WERI-Rb-1 (cell line): ENCODE results near the gene PRR12.

ENCODE experiments used
- DNase-seq: peaks from one replicate; pipeline ENCODE4 v3.0.0-alpha.2; 2020
- H3K27ac ChIP-seq: fragments of 250-450 bp; sonication (Bioruptor Pico); 2 replicates; pipeline ENCODE4 v1.5.1; 2020; ENCODE audit warnings: mild to moderate bottlenecking, moderate library complexity
- H3K27me3 ChIP-seq: fragments of 250-450 bp; sonication (Bioruptor Pico); 2 replicates; pipeline ENCODE4 v1.5.1; 2021; ENCODE audit warnings: mild to moderate bottlenecking, low read depth, moderate library complexity; ENCODE audit not compliant: insufficient read depth, severe bottlenecking
- H3K36me3 ChIP-seq: fragments of 250-450 bp; sonication (Bioruptor Pico); 2 replicates; pipeline ENCODE4 v1.5.1; 2020; ENCODE audit warnings: mild to moderate bottlenecking, moderate library complexity
- H3K4me3 ChIP-seq: 2 replicates; pipeline ENCODE4 v1.5.1; 2011; ENCODE audit warnings: low read depth, mild to moderate bottlenecking, control low read depth, low read length
- H3K9me3 ChIP-seq: fragments of 250-450 bp; sonication (Bioruptor Pico); 2 replicates; pipeline ENCODE4 v1.5.1; 2021; ENCODE audit warnings: mild to moderate bottlenecking, moderate library complexity; ENCODE audit not compliant: severe bottlenecking
- TF ChIP-seq, protein P1 (sequence below): IDR thresholded peaks from 2 replicates; pipeline ENCODE4 v1.5.1; 2011; ENCODE audit warnings: low read depth, mild to moderate bottlenecking, control low read depth, inconsistent platforms, low read length

Gene PRR12

DNA sequence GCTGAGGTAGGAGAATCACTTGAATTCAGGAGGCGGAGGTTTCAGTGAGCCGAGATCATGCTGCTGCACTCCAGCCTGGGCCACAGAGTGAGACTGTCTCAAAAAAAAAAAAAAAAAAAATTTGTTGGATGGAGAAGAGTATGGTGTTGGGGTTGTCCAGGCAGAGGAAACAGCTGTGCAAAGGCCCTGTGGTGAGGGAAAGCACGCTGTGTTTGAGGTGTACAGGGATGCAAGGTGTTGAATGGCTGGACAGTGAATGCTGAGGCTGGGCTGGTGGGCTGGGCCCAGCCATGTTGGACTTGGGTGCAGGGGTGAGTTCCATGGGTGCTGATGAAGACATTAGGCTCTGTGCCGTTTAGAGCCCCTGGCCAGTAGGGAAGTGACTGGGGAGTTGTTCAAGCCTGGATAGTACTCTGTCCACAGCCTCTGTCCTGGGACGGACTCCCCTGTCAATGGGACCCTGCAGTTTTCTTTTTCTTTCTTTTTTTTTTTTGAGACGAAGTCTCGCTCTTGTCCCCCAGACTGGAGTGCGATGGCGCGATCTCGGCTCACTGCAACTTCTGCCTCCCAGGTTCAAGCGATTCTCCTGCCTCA is 18.6 kb downstream of the PRR12 start:
- Histone ChIP-seq H3K36me3 (peaks cover 70% of the 10 kb centered on the region), H3K27ac (no peak overlapping the region), H3K4me3 (no peak overlapping the region), H3K9me3 (no peaks in the 10 kb centered on the region), H3K27me3 (no peaks in the 10 kb centered on the region)
- no peak for DNase-seq
- TF ChIP-seq, protein P1, sequence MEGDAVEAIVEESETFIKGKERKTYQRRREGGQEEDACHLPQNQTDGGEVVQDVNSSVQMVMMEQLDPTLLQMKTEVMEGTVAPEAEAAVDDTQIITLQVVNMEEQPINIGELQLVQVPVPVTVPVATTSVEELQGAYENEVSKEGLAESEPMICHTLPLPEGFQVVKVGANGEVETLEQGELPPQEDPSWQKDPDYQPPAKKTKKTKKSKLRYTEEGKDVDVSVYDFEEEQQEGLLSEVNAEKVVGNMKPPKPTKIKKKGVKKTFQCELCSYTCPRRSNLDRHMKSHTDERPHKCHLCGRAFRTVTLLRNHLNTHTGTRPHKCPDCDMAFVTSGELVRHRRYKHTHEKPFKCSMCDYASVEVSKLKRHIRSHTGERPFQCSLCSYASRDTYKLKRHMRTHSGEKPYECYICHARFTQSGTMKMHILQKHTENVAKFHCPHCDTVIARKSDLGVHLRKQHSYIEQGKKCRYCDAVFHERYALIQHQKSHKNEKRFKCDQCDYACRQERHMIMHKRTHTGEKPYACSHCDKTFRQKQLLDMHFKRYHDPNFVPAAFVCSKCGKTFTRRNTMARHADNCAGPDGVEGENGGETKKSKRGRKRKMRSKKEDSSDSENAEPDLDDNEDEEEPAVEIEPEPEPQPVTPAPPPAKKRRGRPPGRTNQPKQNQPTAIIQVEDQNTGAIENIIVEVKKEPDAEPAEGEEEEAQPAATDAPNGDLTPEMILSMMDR: no peak

DNA sequence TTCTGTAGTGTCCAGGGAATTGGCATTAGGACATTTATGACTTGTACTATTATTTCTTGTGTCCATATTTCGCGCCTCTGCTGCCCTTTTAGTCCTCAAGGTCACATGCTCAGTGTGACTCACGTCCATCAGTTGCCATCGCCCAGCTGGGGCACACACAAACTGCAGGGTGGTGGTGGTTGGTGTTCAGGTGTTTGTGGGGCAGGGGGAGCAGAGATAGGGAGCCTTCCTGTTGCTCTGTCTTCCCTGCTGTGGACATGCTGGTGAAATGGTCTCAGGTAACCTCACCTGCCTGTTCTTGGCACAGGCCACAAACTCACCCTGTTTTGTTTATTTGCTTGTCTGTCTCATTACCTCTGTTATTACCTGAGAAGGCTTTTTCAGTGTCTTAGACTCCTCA is 22.4 kb downstream of the PRR12 start:
- TF ChIP-seq, protein P1: no peak
- H3K4me3 ChIP-seq: no peak overlapping the region
- no peaks in the 10 kb centered on the region for H3K27me3 ChIP-seq
- DNase-seq: no peak
- H3K27ac ChIP-seq: no peak overlapping the region
- H3K9me3 ChIP-seq: no peaks in the 10 kb centered on the region
- H3K36me3 ChIP-seq: peaks cover 75% of the 10 kb centered on the region

DNA sequence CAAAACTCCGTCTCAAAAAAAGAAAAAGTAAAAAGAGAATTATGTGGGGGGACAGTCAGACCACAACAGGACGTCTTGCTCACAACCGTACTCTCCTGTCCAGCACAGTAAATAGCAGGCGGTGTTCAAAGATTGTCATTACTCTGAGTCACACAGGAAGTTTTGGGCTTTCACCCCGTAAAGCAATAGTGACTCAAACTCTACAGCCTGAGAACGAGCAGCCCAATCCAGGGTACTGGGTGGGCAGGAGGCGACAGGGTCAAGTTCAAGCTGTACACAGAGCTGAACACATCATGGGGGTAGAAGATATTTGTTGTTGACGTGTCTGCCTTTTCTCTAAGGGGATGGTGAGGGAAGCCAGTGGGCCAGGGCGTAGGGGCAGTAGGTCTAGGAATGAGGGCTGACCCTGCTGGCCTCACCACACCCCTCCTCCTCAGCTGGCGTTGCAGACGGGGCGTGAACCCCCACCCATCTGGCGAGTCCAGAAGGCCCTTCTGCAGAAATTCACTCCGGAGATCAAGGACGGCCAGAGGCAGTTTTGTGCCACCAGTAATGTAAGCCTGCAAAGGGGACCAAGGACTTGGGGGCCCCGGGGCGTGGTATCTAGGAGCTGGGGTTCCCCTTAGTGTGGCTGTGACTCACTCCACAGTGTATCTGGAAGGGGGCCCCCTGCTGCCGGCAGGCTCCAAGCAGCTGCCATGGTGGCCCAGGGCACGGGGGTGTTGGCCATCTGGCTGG is 23.3 kb downstream of the PRR12 start:
- Histone ChIP-seq H3K27me3 (no peaks in the 10 kb centered on the region), H3K36me3 (peaks cover 73% of the 10 kb centered on the region), H3K27ac (peak overlapping the region; percentile 2), H3K4me3 (no peak overlapping the region), H3K9me3 (no peaks in the 10 kb centered on the region)
- DNase-seq: no peak
- TF ChIP-seq, protein P1: no peak

DNA sequence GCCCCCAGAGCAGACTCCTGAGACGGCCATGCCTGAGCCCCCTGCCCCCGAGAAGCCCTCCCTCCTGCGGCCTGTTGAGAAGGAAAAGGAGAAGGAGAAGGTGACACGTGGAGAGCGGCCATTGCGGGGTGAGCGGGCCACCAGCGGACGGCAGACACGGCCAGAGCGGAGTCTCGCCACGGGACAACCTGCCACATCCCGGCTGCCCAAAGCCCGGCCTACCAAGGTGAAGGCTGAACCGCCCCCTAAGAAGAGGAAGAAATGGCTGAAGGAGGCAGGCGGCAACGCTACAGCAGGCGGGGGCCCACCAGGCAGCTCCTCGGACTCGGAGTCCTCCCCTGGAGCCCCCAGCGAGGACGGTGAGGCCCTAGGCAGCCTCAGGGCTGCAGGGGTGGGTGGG is 24.9 kb downstream of the PRR12 start:
- no peaks in the 10 kb centered on the region for H3K27me3 ChIP-seq
- no peak overlapping the region for H3K4me3 ChIP-seq
- H3K27ac ChIP-seq: no peak overlapping the region
- no peaks in the 10 kb centered on the region for H3K9me3 ChIP-seq
- H3K36me3 ChIP-seq: peaks cover 68% of the 10 kb centered on the region
- DNase-seq: no peak
- TF ChIP-seq, protein P1: no peak

DNA sequence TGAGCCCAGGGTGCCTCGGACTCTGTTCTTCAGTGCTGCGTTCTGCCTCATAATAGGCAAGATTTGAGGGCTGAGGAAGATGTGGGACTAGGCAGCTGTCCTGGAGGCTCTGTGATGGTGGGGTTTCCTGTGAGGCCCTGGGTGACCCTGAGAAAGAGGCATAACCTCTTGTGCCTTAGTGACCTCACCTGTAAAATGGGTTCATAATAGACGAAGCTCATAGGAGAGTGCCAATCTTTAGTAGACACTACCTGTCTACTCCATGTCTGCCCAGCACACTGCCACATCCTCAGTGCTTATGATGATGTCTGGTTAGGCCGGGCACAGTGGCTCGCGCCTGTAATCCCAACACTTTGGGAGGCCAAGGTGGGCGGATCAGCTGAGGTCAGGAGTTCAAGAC is 25.6 kb downstream of the PRR12 start:
- Histone ChIP-seq H3K27me3 (no peaks in the 10 kb centered on the region), H3K36me3 (peaks cover 65% of the 10 kb centered on the region), H3K9me3 (no peaks in the 10 kb centered on the region), H3K4me3 (no peak overlapping the region), H3K27ac (no peak overlapping the region)
- TF ChIP-seq, protein P1: no peak
- DNase-seq: no peak
